GM18507 (cell line): ENCODE results near the gene PDE4D.
"Not testable (repeated sequence)": the region's sequence is repeated elsewhere in the genome, so short reads cannot be mapped to it uniquely, and the experiment has no call there.

Experiments
- DNase-seq: peaks from one replicate; pipeline ENCODE4 v3.0.0; 2011; ENCODE audit warnings: low read depth; ENCODE audit not compliant: insufficient read length; ENCODE audit errors: extremely low spot score
- FAIRE-seq: peaks from 2 replicates; lab custom pipeline; 2011; peaks lifted over from hg19 to GRCh38; lab: Jason Lieb, UNC

The PDE4D gene

GRCh38 chr5:59579101-59579823 lies 314.3 kb downstream of the PDE4D start:
- FAIRE-seq = no peak

GRCh38 chr5:59577485-59577884 lies 316.0 kb downstream of the PDE4D start:
- DNase-seq (no peak), FAIRE-seq (no peak)

More at GRCh38 chr5:59579101-59579823, 314.3 kb downstream of the PDE4D start:
- DNase-seq = no peak

GRCh38 chr5:59575648-59576445 lies 317.7 kb downstream of the PDE4D start:
- FAIRE-seq (no peak), DNase-seq (no peak)

GRCh38 chr5:59573509-59573908 lies 320.0 kb downstream of the PDE4D start:
- FAIRE-seq = not testable (repeated sequence)

GRCh38 chr5:59571067-59571466 lies 322.5 kb downstream of the PDE4D start:
- FAIRE-seq (no peak), DNase-seq (no peak)

More at GRCh38 chr5:59573509-59573908, 320.0 kb downstream of the PDE4D start:
- DNase-seq = not testable (repeated sequence)

GRCh38 chr5:59569608-59570334 lies 323.8 kb downstream of the PDE4D start:
- DNase-seq (no peak), FAIRE-seq (no peak)

- FAIRE-seq (peak; percentile 33), DNase-seq (no peak)
Measured at GRCh38 chr5:59569158-59569557, 324.4 kb downstream of the PDE4D start.

- FAIRE-seq = no peak
- DNase-seq = no peak
Measured at GRCh38 chr5:59568161-59568560, 325.4 kb downstream of the PDE4D start.

GRCh38 chr5:59565551-59565950 lies 328.0 kb downstream of the PDE4D start:
- DNase-seq = no peak
- FAIRE-seq = peak; percentile 36

- no peak for DNase-seq
- peak; percentile 9 for FAIRE-seq
Measured at GRCh38 chr5:59564895-59565294, 328.6 kb downstream of the PDE4D start.

- DNase-seq (peak; percentile 18), FAIRE-seq (peak; percentile 95)
Measured at GRCh38 chr5:59562756-59563389, 330.7 kb downstream of the PDE4D start.

- DNase-seq = no peak
- no peak for FAIRE-seq
Measured at GRCh38 chr5:59560553-59560952, 333.0 kb downstream of the PDE4D start.

GRCh38 chr5:59559847-59560246 lies 333.7 kb downstream of the PDE4D start:
- FAIRE-seq (peak; percentile 44), DNase-seq (no peak)

- no peak for FAIRE-seq
- DNase-seq = no peak
Measured at GRCh38 chr5:59559323-59559722, 334.2 kb downstream of the PDE4D start.

- DNase-seq (no peak), FAIRE-seq (no peak)
Measured at GRCh38 chr5:59558501-59558900, 335.0 kb downstream of the PDE4D start.

- DNase-seq (no peak), FAIRE-seq (no peak)
Measured at GRCh38 chr5:59557572-59557971, 336.0 kb downstream of the PDE4D start.

GRCh38 chr5:59555596-59555995 lies 337.9 kb downstream of the PDE4D start:
- DNase-seq (no peak), FAIRE-seq (no peak)

GRCh38 chr5:59554501-59554900 lies 339.0 kb downstream of the PDE4D start:
- FAIRE-seq = no peak
- no peak for DNase-seq

GRCh38 chr5:59553992-59554391 lies 339.5 kb downstream of the PDE4D start:
- no peak for FAIRE-seq
- DNase-seq = no peak
